Epithelial cell of proximal tubule (primary cell): Measurements from ENCODE around the gene CDK11B. TPM values are rescaled to one million over a fixed set of nuclear protein-coding genes. Genes with fewer than 3 reads are reported as not detected.

Source experiments
- DNase-seq: peaks from one replicate; pipeline ENCODE4 v3.0.0-alpha.2; 2011; ENCODE audit warnings: low read depth
- H3K4me3 ChIP-seq: 2 replicates; pipeline ENCODE4 v1.5.1; 2011; ENCODE audit warnings: low read depth, mild to moderate bottlenecking, low read length
- CTCF ChIP-seq: conservative IDR thresholded peaks from 2 replicates; pipeline ENCODE4 v1.5.1; 2012; ENCODE audit warnings: low read depth, mild to moderate bottlenecking, low read length
- total RNA-seq: library from RNA; depleted of rRNA; stranded (reverse); fragments of >200 nt; gene quantifications from 2 replicates; pipeline ENCODE4 v1.2.3, GENCODE V29; 2015

Gene CDK11B
- total RNA-seq, 1 donor from 2014 or later: 16.3 TPM

GRCh38 chr1:1616838-1617237 lies 42.0 kb downstream of the CDK11B start:
- no peak for TF ChIP-seq CTCF

GRCh38 chr1:1616045-1616790 lies 42.6 kb downstream of the CDK11B start:
- TF ChIP-seq CTCF: no peak
- no peak for DNase-seq
- peak overlapping the region; percentile 99 for H3K4me3 ChIP-seq

More at GRCh38 chr1:1616838-1617237, 42.0 kb downstream of the CDK11B start:
- DNase-seq: no peak
- peak overlapping the region; percentile 99 for H3K4me3 ChIP-seq

GRCh38 chr1:1615256-1616044 lies 43.4 kb downstream of the CDK11B start, which contains the start of gene MIB2:
Gene MIB2, plus strand, starts transcription at chr1:1615500. Its CDS starts 7,953 bp downstream, at chr1:1623453.
- TF ChIP-seq CTCF: no peak
- no peak for DNase-seq

GRCh38 chr1:1614954-1615255 lies 43.9 kb downstream of the CDK11B start:
- no peak for DNase-seq
- peak overlapping the region; percentile 99 for H3K4me3 ChIP-seq
- no peak for TF ChIP-seq CTCF

More at GRCh38 chr1:1615256-1616044, 43.4 kb downstream of the CDK11B start, which contains the start of gene MIB2:
- H3K4me3 ChIP-seq: peak within 1 kb of the TSS; percentile 99

GRCh38 chr1:1614204-1614953 lies 44.4 kb downstream of the CDK11B start:
- peak overlapping the region; percentile 99 for H3K4me3 ChIP-seq
- no peak for DNase-seq
- TF ChIP-seq CTCF: no peak

- no peak for DNase-seq
- peak overlapping the region; percentile 99 for H3K4me3 ChIP-seq
- no peak for TF ChIP-seq CTCF
These were observed 45.2 kb downstream of the CDK11B start for GRCh38 chr1:1613509-1614082.
